H1 (cell line): ENCODE data around the gene TATDN2.

Experiments used
- CHD1 ChIP-seq: IDR thresholded peaks from 2 replicates; pipeline ENCODE4 v1.6.1; 2012; ENCODE audit warnings: low read depth, low read length, improper control_type of control experiment
- EZH2 ChIP-seq: fragments of 200-600 bp; sonication (generic); IDR thresholded peaks from 2 replicates; pipeline ENCODE4 v1.7.1; 2012; ENCODE audit warnings: low read depth, mild to moderate bottlenecking, moderate library complexity, low read length, inconsistent platforms; ENCODE audit not compliant: severe bottlenecking
- TF ChIP-seq, protein P1 (sequence below), 3 experiments: IDR thresholded peaks; 1 replicate in 2 of 3; 2 replicates in 1 of 3; pipeline versions ENCODE4 v1.5.1 to v1.6.1; 2011; ENCODE audit warnings: low read length in 3 of 3, mild to moderate bottlenecking in 3 of 3, inconsistent platforms in 2 of 3, low read depth in 1 of 3, moderate library complexity in 1 of 3; ENCODE audit not compliant: insufficient read depth in 1 of 3; ENCODE audit errors: control extremely low read depth in 1 of 3

DNA sequence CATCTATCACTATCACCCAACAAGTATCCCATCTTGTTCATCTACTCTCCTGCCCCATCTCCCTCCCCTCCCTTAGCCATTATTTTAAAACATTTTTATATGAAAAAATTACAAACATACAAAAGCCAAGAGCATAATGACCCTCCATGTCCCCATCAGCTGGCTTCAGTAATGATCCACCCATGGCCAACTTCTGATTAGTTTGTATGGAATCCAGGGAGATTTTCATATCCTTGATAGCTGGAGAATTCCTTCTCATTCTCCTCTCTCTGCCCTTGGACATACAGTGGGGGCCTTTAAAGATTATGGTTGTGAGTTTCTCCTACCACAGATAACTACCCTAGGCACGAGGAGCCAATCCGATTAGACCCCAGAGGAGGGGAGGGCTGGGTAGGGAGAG, 43.3 kb upstream of the TATDN2 start:
- TF ChIP-seq, protein P1, sequence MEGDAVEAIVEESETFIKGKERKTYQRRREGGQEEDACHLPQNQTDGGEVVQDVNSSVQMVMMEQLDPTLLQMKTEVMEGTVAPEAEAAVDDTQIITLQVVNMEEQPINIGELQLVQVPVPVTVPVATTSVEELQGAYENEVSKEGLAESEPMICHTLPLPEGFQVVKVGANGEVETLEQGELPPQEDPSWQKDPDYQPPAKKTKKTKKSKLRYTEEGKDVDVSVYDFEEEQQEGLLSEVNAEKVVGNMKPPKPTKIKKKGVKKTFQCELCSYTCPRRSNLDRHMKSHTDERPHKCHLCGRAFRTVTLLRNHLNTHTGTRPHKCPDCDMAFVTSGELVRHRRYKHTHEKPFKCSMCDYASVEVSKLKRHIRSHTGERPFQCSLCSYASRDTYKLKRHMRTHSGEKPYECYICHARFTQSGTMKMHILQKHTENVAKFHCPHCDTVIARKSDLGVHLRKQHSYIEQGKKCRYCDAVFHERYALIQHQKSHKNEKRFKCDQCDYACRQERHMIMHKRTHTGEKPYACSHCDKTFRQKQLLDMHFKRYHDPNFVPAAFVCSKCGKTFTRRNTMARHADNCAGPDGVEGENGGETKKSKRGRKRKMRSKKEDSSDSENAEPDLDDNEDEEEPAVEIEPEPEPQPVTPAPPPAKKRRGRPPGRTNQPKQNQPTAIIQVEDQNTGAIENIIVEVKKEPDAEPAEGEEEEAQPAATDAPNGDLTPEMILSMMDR (IDR thresholded peaks at IDR 0.05; ENCODE audit: control extremely low read depth in 1 of 3, insufficient read depth in 1 of 3, low read depth in 1 of 3, low read length in 3 of 3), result no peak
- TF ChIP-seq CHD1, result no peak
- TF ChIP-seq EZH2, result no peak
